Neuron (in vitro differentiated cells): ENCODE measurements around the gene TOLLIP.

Source experiments
- H2AFZ ChIP-seq: one replicate; pipeline ENCODE4 v1.6.1; 2013; ENCODE audit warnings: low read depth, mild to moderate bottlenecking, inconsistent platforms, low read length, moderate library complexity
- H3K27me3 ChIP-seq: one replicate; pipeline ENCODE4 v1.6.1; 2013; ENCODE audit warnings: low read length; ENCODE audit not compliant: insufficient read depth
- H3K36me3 ChIP-seq: one replicate; pipeline ENCODE4 v1.6.1; 2013; ENCODE audit warnings: low read length; ENCODE audit not compliant: insufficient read depth
- H3K4me1 ChIP-seq: one replicate; pipeline ENCODE4 v1.6.1; 2013; ENCODE audit warnings: low read length; ENCODE audit not compliant: insufficient read depth
- H3K4me3 ChIP-seq: 2 replicates; pipeline ENCODE4 v1.5.1; 2013; ENCODE audit warnings: mild to moderate bottlenecking, low read length, moderate library complexity
- H3K9me3 ChIP-seq: one replicate; pipeline ENCODE4 v1.6.1; 2013; ENCODE audit warnings: low read length

The TOLLIP gene

DNA sequence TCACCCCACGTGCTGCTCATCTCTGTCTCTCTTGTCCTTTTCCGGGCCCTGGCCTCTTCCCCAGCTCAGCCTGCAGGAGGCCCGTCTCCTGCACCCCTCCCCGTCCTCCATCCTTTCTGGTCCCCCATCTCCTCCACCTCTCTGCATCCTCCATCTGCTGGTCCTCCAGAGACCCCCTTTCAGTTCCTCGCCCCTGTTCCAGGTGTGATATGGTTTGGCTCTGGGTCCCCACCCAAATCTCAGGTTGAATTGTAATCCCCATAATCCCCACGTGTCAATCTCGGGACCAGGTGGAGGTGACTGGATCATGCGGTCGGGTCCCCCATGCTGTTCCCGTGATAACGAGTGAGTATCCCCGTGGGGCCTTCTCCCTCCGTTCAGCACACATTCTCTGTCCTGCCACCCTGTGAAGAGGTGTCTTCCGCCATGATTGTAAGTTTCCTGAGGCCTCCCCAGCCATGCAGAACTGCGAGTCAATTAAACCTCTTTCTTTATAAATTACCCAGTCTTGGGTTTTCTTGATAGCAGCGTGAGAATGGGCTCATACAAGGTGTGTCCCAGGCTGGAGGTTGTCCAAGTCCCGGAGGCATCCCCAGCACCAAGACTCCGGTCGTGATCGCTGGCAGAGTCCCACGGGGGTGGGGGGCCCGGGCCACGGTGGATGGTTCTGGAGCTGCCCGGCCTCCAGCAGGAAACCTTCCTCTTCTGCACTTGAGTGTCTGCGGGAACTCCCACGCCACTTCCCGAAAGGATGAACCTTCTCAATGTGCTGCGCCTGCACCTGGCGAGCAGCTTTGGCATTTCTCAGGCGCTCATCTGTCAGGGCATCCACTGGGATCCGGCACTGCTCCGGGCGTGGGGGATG, 29.0 kb upstream of the TOLLIP start:
- H3K4me1 ChIP-seq = peaks cover 7% of the 10 kb centered on the region
- peaks cover 6% of the 10 kb centered on the region for H3K9me3 ChIP-seq
- no peaks in the 10 kb centered on the region for H3K36me3 ChIP-seq
- H3K27me3 ChIP-seq = no peaks in the 10 kb centered on the region
- H3K4me3 ChIP-seq = no peak overlapping the region
- no peak overlapping the region for H2AFZ ChIP-seq

DNA sequence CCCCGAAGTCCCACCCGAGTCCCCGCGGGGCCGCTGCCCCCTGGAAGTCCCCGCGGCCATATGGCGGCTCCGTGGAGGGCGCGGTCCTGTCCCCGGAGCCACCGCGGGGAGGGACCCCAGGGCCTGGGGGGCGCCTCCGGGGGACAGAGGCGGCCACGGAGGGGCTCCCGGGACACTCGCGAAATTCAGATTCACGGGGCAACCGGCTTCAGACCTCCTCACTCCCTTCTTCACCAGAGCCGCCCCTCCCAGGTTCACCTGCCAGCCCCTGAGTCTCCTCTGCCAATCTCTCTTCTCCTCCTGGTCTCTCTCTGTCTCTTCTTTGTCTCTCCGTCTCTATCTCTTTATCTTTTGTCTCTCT, 28.2 kb upstream of the TOLLIP start:
- H3K9me3 ChIP-seq = peaks cover 6% of the 10 kb centered on the region
- H3K4me1 ChIP-seq = peaks cover 7% of the 10 kb centered on the region
- no peak overlapping the region for H3K4me3 ChIP-seq
- no peaks in the 10 kb centered on the region for H3K27me3 ChIP-seq
- no peaks in the 10 kb centered on the region for H3K36me3 ChIP-seq
- H2AFZ ChIP-seq = no peak overlapping the region

DNA sequence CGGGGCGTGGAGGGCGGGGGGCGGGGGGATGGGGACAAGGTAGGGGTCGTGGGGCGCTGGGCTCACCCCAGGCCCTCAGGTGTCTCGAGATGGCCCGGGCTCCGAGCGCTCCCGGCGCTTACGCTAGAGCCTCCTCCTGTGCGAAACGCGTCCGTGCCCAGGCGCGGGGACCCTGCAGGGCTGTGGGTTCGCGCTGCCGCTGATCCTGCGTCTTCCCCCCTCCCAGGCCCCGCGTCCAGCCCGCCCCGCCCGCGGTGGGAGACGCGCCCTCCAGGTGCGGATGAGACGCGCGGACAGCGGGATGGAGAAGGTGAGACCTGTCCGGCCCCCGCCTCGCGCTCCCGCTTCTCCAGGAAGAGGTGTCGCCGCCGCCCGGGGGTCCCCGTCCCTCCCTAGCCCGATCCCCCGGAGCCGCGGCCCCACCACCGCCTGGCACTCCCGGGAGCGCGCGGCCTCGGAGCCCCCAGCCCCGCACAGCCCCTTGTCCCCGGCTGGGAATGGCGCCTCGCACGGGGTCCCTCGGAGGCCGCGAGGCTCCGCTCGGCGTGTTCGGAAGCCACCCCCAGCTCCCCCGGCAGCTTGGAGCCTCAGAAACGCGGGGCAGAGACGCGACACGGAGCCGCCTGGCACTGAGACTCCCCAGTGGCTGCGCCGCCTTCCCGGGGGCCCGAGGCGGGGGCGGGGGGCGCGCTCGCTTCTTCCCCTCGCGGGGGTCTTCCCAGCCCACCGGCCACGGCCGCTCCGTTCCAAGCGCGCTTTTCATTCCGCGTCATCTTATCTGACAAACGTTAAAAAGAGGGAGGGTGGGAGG, 27.6 kb upstream of the TOLLIP start:
- Histone ChIP-seq H3K4me3 (no peak overlapping the region), H3K4me1 (peaks cover 7% of the 10 kb centered on the region), H2AFZ (no peak overlapping the region), H3K9me3 (peaks cover 6% of the 10 kb centered on the region), H3K36me3 (no peaks in the 10 kb centered on the region), H3K27me3 (no peaks in the 10 kb centered on the region)

DNA sequence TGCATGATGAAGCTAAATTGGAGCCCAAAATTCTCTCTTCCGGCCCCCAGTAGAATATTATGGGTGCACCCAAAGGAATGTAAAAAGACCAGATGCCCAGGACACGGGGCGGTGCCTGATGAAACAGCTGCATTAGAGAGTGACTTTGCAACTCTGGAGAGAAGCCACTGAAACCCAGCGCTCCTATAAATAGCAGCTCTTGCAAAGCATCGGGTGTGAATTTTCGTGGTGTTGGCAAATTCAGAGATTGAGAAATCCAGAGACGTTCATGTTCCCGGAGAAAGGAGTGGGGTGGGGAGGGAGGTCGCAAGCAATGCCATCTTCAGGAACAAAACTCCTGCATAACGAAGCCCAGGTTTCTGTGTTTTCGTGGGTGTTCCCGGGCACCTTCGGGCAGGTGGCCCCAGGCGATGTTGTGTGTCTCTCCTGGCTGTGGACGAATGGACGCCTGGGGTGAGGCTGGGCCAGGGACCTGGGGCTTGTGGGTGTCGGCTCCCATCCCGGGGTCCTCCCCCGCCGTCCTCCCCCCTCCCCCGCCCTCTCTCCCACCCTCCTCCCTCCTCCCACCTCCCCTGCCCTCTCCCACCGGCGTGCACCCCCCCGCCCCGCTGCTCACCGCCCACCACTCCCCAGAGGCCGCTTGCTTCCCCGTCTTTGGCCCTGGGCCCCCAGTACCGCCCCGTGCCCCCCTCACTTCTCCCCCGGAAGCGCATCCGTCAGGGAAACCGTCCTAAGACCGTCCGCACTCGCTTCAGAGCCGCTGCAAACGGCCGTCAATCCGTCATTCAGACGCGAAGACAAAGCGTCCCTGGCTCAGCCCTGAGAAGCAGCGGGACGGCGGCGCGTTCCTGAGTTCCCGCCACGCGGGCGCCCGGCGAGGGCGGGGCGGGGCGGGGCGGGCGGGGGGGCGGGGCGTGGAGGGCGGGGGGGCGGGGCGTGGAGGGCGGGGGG, 26.7 kb upstream of the TOLLIP start:
- Histone ChIP-seq H3K9me3 (peaks cover 6% of the 10 kb centered on the region), H3K4me1 (peaks cover 7% of the 10 kb centered on the region), H3K36me3 (no peaks in the 10 kb centered on the region), H3K4me3 (peak overlapping the region; percentile 31), H2AFZ (no peak overlapping the region), H3K27me3 (no peaks in the 10 kb centered on the region)

DNA sequence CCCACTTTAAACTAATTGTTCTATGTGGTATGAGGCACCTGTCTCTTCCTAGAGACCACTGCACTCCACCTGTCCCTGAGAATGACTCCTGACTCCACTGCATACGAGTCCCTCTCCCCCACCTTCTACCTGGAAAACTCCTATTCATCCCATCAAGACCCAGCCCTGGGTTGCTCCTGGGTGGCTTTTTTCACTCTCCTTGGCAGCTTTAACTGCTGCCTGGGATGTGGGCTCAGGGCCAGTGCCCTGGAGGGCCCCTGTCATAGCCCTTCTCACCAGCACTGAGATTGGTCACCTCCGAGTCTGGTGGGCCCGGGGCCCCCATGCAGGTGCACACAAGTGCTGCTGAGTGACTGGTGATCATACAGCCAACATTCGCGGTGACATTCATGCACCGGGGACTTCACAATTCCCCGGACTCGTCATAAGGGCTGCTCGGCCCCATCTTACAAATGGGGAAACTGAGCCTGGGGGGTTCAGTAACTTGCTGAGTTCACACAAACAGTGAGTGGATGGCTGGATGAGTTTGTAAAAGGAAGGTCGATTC, 25.9 kb upstream of the TOLLIP start:
- no peaks in the 10 kb centered on the region for H3K27me3 ChIP-seq
- H2AFZ ChIP-seq = no peak overlapping the region
- peaks cover 7% of the 10 kb centered on the region for H3K4me1 ChIP-seq
- H3K9me3 ChIP-seq = peaks cover 6% of the 10 kb centered on the region
- H3K36me3 ChIP-seq = no peaks in the 10 kb centered on the region
- peak overlapping the region; percentile 31 for H3K4me3 ChIP-seq

DNA sequence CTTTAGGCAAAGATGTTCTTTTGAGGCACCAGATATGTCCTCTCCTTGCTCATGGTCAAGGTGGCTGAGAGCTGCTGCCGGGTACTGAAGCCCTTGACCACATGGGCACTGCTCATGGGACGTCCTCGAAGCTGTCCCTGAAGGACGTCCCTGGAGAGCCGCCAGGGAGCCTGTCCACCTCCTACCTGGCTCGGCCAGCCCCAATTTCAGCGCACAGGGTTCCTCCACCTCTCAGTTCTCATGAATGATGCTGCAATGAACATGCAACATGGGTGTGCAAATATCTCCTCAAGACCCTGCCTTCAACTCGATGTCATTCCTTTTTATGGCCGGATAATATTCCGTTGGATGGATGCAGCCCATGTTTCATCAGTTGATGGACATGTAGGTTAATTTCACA, 24.4 kb upstream of the TOLLIP start:
- no peak overlapping the region for H3K4me3 ChIP-seq
- peaks cover 6% of the 10 kb centered on the region for H3K9me3 ChIP-seq
- H2AFZ ChIP-seq = no peak overlapping the region
- no peaks in the 10 kb centered on the region for H3K27me3 ChIP-seq
- no peaks in the 10 kb centered on the region for H3K36me3 ChIP-seq
- peaks cover 7% of the 10 kb centered on the region for H3K4me1 ChIP-seq

DNA sequence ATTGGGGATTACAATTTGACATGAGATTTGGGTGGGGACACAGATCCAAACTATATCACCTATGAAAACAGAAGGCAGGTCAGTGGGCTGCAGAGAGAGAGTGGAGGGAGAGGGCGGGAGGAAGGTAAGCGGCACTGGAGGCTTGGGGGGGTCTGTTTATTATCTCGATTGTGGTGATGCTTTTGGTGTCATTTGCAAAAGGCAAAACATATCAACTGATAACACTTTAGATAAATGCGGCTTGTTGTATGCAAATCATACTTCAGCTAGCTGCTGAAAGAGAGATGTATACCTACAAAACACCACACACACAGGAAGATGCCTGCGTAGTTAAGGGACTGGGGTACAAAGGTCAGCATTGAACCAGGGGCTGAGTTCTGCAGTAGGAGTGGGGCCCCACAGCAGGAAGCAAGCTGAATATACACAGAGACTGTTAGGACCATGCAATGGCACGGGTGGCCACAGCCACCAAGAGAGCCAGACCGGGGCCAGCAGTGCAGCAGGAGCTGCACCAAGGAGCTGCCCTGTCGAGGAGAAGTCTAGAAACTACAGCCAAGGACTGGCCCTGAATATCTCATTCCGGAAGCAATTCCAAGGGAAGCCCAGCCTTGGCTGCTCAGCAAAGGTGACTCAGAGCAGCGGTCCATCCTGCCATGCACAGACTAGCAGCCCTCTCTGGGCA, 23.8 kb upstream of the TOLLIP start:
- no peak overlapping the region for H3K4me3 ChIP-seq

DNA sequence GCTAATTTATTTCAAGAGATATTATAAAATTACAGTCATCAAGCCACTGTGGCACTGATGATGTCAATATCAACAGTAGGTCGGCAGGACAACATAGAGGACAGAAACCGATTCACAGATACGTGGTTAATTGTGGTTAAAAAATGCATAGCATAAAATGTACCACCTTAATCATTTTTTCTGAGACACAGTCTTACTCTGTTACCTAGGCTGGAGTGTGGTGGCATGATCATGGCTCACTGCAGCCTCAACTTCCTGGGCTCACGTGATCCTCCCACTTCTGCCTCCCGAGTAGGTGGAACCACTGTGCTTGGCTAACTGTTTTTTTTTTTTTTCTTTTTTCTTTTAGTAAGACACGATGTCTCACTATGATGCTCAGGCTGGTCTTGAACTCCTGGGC, 21.0 kb upstream of the TOLLIP start:
- Histone ChIP-seq H3K4me1 (peaks cover under 1% of the 10 kb centered on the region), H2AFZ (no peak overlapping the region), H3K36me3 (no peaks in the 10 kb centered on the region), H3K9me3 (peaks cover 4% of the 10 kb centered on the region), H3K4me3 (no peak overlapping the region), H3K27me3 (no peaks in the 10 kb centered on the region)

More for the DNA sequence above, 23.8 kb upstream of the TOLLIP start:
- no peaks in the 10 kb centered on the region for H3K36me3 ChIP-seq
- no peak overlapping the region for H2AFZ ChIP-seq
- peaks cover 7% of the 10 kb centered on the region for H3K4me1 ChIP-seq
- H3K27me3 ChIP-seq = no peaks in the 10 kb centered on the region
- peaks cover 5% of the 10 kb centered on the region for H3K9me3 ChIP-seq

DNA sequence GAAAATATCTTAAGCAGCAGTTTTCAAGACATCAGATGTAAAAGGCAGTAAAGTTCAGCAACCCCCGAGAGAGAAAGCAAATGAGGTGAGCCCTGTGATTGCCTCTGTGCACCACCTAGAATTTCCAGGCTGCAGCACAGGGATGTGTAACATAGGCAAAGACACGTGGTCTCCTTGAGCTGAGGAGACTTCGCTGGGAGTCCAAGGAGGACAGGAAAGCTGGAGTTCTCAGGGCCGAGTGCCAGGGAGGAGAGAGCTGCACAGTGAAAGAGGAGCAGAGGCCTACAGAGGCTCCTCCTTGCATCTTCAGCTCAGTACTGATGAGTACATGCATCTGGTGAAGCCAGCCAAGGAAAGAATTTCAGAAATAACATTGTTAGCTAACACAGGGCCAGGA, 17.6 kb upstream of the TOLLIP start:
- Histone ChIP-seq H2AFZ (no peak overlapping the region), H3K9me3 (no peaks in the 10 kb centered on the region), H3K4me3 (no peak overlapping the region), H3K27me3 (peaks cover 3% of the 10 kb centered on the region), H3K36me3 (no peaks in the 10 kb centered on the region), H3K4me1 (no peaks in the 10 kb centered on the region)

DNA sequence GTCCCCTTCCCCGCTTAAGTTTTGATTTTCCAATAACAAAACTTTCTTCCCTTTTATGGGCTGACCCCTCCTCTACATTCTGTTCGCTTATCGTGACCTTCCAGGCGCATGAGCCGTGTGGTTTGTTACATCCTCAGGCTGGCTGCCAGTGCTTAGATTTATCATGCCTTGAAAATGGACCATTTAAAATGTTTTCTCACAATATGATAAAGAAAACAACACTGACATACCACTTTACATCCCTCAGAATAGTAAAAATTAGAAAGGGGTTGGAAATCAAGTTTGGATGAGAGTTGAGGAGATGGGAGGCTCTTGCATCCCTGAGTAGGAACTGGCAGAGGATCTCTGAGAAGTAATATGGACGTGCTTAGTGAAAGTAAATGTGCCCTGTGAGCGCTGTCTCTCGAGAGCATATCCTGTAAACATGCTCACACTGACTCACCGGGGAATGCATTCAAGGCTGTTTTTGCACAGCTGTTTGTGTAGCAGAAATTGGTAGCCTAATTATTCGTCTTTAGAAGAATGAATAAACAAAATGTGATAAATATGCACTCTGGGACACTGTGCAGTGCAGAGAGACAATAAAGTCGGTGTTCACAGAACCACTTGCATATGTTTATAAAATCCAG, 17.1 kb upstream of the TOLLIP start:
- Histone ChIP-seq H3K4me3 (no peak overlapping the region), H2AFZ (no peak overlapping the region), H3K4me1 (no peaks in the 10 kb centered on the region), H3K36me3 (no peaks in the 10 kb centered on the region), H3K9me3 (no peaks in the 10 kb centered on the region), H3K27me3 (peaks cover 3% of the 10 kb centered on the region)

DNA sequence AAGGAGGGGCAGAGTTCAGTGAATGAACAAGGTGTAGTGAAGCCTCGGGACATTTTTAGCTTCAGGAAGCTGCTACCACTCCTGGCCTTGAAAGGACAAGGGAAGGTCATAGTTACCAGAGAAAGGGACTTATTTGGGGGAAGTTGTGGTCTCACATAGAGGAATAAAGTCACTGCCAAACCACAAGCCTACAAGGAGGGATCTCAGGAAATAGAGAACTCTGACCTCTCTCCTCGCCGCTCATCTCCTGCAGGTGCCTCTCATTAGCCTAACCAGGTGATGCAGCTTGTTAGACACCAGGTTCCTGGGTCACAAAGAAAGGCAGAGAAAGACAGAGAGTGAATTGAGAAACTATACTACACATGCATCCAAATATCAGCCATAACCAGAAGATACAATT, 14.3 kb upstream of the TOLLIP start:
- Histone ChIP-seq H3K4me1 (no peaks in the 10 kb centered on the region), H3K27me3 (peaks cover 3% of the 10 kb centered on the region), H3K4me3 (no peak overlapping the region), H3K36me3 (no peaks in the 10 kb centered on the region), H3K9me3 (no peaks in the 10 kb centered on the region), H2AFZ (no peak overlapping the region)

DNA sequence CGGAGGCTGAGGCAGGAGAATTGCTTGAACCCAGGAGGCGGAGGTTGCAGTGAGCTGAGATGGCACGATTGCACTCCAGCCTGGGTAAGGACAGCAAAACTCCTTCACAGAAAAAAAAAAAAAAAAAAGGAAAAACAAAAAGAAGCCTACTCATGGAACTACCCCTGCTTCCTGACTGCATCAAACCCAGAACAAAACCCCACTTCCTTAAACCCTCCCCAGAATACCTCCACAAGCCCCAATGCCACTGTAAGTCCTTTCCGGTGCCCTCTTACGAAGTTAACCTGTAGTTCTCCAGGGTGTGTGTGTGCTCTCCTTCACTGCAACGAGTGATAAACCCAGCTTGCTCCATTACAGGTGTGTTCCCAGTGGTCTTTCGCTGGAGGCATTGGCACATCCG, 8.6 kb upstream of the TOLLIP start:
- no peak overlapping the region for H3K4me3 ChIP-seq
- H3K4me1 ChIP-seq = no peaks in the 10 kb centered on the region
- no peaks in the 10 kb centered on the region for H3K9me3 ChIP-seq
- no peaks in the 10 kb centered on the region for H3K27me3 ChIP-seq
- H3K36me3 ChIP-seq = no peaks in the 10 kb centered on the region
- no peak overlapping the region for H2AFZ ChIP-seq
